Stimulated activated CD4-positive, alpha-beta T cell treated with anti-CD3 and anti-CD28 coated beads, TNF-alpha, amount 100 ng/mL, for 1 hour (primary cell): ENCODE data around the gene THAP7.

Source experiments
- DNase-seq, 3 donors: peaks; one replicate each; pipeline ENCODE4 v3.0.0-alpha.2; 2020; ENCODE audit warnings: low read depth in 3 of 3, low spot score in 1 of 3

Gene THAP7

GRCh38 chr22:20965104-20965887, 36.6 kb downstream of the THAP7 start:
- no peak for DNase-seq

GRCh38 chr22:20964799-20965103, 37.2 kb downstream of the THAP7 start:
- DNase-seq: no peak

GRCh38 chr22:20964090-20964798, 37.7 kb downstream of the THAP7 start:
- DNase-seq: no peak

GRCh38 chr22:20963201-20964052, 38.5 kb downstream of the THAP7 start:
- DNase-seq: no peak

GRCh38 chr22:20962491-20962945, 39.4 kb downstream of the THAP7 start:
- DNase-seq: no peak

GRCh38 chr22:20960609-20961008, 41.3 kb downstream of the THAP7 start:
- no peak for DNase-seq

GRCh38 chr22:20959578-20960461, 42.1 kb downstream of the THAP7 start:
- no peak for DNase-seq

- DNase-seq: no peak
Measured at GRCh38 chr22:20957683-20958431, 44.1 kb downstream of the THAP7 start.

- no peak for DNase-seq
Measured at GRCh38 chr22:20957102-20957682, 44.7 kb downstream of the THAP7 start.

- no peak for DNase-seq
Measured at GRCh38 chr22:20956258-20957101, 45.4 kb downstream of the THAP7 start.

GRCh38 chr22:20955548-20955947, 46.4 kb downstream of the THAP7 start:
- no peak for DNase-seq

- no peak for DNase-seq
Measured at GRCh38 chr22:20953668-20954500, 48.0 kb downstream of the THAP7 start.

GRCh38 chr22:20953342-20953608, 48.6 kb downstream of the THAP7 start:
- DNase-seq: no peak

- DNase-seq: no peak
Measured at GRCh38 chr22:20952544-20953341, 49.2 kb downstream of the THAP7 start.

GRCh38 chr22:20951932-20952380, 50.0 kb downstream of the THAP7 start:
- no peak for DNase-seq

GRCh38 chr22:20951151-20951931, 50.6 kb downstream of the THAP7 start:
- no peak for DNase-seq
